Measurements from ENCODE around the gene RHBDD1.
"Not testable (repeated sequence)": the region's sequence is repeated elsewhere in the genome, so short reads cannot be mapped to it uniquely, and the experiment has no call there.

Gene RHBDD1

DNA sequence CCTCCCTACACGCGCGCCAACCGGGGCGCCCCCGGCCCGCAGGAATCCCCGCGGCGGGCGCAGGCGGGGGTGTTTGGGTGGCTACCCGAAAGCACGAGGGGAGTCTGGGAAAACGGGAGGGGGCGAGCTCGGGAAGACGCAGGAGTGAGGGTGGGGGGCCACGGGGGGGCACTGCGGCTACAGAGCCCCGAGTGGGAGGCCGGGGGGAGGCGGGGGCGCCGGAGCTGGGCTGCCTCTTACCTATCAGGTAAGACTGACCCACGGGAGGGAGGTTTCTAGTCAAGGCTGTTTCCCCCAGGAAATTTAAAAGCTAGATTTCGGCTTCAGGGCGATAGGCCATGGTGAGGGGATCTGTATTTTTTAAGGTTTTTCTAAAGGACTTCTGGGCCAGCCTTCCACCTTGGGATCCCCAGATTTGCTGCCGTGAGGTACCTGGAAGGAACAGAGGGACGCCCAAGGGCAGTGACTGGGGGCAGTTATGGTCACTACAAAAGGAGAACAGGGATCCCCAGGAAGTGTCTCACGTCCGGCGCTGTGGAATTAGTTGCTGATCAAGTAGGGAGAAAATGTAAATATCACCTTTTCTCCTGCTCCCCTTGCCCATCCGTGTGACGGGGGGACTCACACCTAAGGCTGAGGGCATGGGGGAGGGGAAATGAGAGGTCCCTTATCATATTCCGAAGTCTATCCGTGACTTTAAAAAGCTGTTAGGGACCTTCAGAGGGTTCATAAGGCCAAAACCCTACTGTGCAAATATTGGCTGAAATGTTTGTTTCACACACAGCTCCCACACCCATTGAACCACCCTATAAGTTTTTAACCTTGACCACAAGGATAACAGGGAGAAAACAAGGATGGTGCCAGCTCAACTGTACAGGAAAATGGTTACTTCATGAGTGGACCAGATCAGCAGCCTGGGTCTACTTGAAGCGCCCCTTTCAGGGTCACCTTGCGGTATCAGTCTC is 35.6 kb upstream of the RHBDD1 start:
- no peak for DNase-seq (ENCODE audit: low read depth)

DNA sequence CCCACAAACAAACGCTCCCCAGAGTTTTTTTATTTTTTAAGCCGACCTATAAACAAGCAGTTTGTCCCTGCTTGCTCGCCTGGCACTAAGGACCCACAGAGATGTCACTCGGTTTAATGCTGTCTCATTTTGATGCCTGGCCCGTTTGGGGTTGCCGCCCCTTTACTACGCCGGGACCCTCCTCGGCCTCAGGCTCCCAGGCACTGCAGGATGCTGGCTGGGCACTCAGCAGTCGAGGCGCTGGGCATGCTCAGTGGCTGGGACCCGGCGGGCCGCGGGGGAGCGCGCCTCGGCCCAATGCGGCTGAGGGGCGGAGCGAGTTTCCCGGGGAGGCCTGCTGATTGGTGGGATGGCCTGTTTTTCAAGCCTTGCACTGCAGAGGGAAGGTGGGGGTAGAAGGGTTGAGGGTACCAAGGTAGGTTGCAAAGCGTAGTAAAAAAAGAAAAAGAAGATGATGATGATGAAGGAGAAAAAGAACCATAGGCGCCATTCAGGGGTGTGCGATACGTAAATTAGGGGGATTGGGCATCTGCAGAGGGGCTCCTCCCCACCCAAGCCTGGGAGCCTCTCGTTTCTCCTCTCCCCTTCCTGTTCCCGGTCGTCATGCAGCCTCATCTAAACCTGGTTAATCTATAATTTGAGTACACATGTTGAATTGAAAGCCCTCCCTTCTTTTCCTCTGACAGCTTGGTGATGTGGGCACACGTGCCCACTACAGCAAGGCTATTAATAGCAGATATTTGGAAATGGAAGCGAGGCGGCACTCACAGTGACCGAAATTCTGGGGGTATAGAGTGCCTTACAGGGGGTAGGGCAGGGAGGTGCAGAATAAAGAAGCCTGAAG is 34.7 kb upstream of the RHBDD1 start:
- peak; percentile 68 for DNase-seq (ENCODE audit: low read depth)

DNA sequence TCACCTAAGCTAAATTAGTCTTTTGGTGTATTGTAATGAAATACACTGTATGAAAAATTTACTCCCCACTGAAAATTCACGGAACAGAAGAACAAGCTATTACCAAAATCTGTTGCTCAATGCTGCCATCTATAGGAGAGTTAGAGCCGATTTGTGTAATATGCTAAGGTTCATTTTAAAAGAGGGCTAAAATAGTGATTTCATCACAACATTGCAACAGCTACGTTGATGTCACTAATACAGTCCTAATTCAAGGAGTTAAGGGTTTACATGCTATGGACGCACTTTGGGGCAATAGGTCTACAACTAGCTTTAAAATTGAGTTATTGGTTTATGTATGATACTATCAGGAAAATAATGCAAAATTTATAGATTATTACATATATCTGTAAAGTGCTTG is 33.3 kb upstream of the RHBDD1 start:
- DNase-seq (ENCODE audit: low read depth), result no peak

DNA sequence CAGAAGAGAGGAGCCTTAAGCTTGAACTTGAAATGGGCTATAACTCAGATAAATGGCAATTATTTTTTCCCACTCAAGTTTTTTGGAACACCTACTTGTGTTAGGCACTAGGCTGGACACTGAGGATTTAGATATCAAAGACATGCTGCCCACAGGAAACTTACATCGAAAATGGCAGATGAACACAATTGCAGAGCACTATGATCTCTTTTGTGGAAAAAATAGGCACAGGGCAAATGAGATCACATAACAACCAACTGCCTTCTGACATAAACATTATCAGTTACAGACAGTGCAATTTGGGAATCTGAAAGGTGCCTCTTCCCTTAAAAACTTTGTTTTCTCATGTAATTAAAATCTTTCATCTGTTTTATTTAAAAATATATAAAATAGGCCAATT is 32.4 kb upstream of the RHBDD1 start:
- DNase-seq (ENCODE audit: low read depth), result no peak

DNA sequence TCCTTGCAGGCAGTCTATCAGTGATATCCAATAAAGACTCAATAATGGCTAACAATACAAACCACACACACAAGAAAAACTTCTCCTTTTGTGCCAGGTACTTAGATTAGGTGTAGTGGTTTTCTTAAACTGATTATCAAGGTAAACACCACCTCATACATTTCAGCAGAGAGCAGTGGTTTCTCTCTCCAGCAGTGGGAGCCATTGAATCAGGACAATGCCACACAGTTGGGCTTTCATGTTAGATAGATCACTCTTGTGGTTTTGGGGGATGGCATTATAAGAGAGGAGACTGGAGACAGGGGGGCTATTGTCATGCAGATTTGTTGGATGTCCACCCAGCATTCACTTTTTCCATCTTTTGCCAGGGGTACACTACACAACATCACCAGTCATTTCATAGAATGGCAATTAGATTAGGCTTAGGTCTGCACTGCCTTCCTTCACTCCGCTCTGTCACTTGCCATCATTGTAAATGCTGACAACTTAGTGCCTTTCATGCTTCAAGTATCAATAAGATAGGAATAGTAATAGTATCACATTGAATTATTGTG is 22.6 kb upstream of the RHBDD1 start:
- DNase-seq (ENCODE audit: low read depth), result no peak

DNA sequence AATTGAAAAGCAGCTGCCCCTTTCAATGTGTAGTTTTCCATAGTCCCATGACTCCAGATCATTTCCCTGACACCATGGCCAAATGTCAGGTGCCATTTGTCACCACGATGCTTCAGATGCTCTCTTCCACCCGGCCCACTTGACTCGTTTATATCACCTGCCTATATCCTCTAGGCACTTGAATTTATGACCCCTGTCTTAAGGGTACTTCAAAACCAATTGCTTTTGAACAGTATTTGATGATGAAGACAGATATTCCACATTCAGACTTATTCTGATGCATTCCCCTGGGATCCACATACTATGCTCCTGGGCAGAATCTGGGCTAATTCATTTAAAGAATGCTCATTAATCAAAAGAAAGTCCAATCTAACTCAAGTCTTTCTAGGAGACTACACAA is 16.9 kb upstream of the RHBDD1 start:
- no peak for DNase-seq (ENCODE audit: low read depth)

DNA sequence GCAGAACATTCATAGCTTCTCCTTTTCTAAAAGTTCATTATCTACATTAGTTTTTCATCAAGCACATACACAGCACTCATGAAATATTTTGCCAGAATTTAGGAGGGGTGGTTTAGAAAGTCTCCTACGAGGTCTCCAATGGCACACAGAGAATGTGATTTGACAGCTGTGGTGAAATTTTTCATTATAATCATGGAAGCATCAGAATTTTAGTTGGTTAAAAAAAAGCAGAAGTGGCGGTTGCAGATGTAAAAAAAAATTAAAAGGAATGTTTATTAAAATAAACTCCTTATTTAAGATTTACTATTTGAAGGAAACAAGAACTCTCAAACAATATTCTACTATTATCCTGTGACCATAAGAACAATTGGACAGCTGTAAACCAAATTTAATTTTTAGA is 10.8 kb upstream of the RHBDD1 start:
- DNase-seq (ENCODE audit: low read depth), result no peak

DNA sequence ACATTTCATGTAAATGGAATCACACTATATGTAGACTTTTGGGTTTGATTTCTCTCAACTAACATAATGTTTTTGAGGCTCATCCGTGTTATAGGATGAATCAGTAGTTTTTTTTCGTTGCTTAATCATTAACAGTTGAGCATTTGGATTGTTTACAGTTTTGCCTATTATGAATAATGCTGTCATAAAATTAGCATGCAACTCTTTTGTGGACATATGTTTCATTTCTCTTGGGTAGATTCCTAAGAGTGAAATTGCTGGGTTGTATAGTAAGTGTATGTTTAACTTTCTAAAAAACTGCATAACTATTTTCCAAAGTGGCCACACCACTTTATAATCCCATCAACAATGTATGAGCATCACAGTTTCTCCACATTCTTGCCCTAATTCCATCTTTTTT is 7.7 kb upstream of the RHBDD1 start:
- no peak for DNase-seq (ENCODE audit: low read depth)

DNA sequence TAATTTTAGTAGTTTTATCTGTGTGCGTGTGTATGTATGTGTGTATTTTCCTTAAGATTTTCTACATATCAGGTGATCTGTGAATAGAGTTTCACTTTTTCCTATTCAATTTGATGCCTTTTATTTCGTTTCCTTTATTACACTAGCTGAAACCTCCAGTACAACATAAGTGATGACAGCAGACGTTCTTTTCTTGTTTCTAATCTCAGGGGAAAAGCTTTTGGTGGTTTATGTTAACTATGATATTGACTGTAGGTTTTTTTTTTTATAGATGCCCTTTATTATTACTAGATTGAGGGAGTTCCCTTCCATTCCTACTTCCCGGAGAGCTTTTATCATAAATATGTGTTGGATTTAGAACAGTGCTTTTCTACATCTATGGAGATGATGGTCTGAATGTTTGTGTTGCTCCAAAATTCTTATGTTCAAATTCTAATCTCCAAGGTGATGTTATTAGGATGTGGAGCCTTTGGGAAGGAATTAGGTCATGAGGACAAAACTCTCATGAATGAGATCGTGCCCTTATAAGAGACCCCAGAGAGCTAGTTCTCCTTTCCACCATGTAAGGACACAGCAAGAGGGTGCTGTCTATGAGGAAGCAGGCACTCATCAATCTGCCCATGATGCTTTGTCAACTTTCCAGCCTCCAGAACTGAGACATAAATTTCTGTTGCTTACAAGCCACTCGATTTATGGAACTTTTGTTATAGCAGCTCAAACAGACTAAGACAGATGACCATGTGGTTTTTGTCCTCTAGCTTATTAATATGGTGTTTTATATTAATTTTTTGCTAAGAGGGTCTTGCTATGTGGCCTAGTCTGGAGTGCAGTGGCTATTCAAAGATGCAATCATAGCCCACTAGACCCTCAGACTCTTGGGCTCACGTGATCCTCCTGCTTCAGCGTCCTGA is 5.9 kb upstream of the RHBDD1 start:
- DNase-seq (ENCODE audit: low read depth), result no peak

DNA sequence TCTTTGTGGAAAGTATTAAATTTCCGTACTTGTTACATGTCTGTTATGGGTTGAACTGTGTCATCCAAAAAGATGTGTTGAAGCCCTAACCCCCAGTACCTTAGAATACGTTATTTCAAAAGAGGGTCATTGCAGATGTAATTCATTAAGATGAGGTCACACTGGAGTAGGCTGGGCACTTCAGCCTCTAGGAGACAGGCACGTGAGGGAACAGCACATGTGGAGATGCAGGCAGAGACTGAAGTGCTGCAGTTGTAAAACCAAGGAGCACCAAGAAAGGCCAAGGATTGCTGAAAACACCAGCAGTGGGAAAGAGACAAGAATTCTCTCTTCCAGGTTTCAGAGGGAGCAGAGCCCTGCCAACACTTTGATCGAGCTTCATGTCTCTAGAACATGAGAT is 4.6 kb upstream of the RHBDD1 start:
- DNase-seq (ENCODE audit: low read depth), result no peak

DNA sequence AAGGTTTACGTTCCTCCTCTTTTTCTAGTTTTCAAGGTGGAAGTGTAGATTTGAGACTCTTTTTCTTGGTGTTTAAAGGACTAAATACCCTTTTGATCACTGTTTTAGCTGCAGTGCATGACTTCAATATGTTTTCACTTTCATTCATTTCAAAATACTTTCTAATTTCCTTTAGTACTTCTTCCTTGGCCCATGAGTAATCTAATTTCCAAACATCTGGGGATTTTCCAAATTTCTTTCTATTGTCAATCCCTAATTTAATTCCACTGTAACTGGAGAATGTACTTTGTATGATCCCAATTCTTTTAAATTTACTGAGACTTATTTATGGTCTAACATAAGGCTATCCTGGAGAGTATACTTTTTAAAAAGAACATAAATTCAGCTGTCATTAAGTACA is 3.8 kb upstream of the RHBDD1 start:
- DNase-seq (ENCODE audit: low read depth), result no peak

DNA sequence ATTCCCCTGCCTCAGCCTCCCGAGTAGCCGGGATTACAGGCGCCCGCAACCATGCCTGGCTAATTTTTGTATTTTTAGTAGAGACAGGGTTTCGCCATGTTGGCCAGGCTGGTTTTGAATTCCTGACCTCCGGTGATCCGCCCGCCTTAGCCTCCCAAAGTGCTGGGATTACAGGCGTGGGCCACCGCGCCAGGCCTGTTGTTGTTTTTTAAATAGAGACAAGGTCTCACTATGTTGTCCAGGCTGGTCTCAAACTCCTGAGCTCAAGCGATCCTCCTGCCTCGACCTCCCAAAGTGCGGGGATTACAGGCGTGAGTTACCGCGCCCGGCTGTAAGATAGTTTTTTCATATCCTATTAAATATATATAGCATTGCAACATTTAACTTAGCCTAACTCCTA is 974 bp upstream of the RHBDD1 start:
- not testable (repeated sequence) for DNase-seq (ENCODE audit: low read depth)

DNA sequence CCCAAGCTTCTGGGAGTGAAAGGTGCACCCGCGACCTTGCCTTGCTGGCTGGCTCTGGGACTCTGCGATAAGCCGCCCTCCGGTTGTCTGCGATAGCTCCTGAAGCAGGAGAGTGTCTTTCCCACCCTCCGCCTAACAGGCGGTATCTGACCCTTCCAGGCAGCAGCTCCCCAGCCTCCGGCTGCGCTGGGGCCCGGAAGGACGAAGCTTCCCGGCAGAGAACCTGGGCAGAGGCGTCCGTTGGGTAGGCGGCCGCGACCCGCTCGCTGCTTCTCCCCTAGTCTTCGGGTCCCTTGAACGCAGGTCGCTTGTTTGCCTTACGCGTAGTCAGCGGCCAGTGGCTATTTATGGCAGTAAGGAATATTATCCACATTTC is 446 bp upstream of the RHBDD1 start:
- DNase-seq (ENCODE audit: low read depth), result no peak

DNA sequence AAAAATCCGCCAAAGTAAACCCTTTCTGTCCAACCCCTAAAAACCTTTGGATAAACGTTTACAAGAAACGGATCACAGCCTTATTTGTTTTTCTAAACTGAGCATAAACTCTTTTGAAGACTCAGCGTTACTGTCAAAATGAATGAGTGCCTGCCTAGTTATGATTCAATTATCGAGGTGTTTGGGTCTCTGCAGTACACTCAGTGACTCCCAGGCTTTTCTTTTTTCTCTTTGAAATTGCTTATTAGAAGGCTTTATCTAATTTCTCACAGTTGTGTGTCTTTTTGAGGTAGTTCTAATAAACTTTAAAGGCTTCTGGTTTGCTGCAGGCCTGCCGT is 663 bp downstream of the RHBDD1 start:
- DNase-seq (ENCODE audit: low read depth), result no peak

DNA sequence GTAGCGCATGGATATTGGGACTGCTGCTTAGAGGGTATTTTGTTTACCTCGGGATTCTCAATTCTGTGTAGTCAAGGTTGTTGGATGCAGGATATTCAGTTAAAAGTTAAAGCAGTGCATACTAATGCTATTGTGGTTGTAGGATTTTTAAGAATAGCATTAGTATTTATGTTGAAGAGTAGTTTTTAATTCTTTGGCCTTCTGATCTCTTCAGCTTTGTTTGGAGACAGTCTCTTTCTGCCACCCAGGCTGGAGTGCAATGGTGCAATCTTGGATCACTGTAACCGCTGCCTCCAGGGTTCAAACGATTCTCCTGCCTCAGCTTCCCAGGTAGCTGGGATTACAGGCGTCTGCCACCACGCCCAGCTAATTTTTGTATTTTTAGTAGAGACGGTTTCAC is 1.5 kb downstream of the RHBDD1 start:
- no peak for DNase-seq (ENCODE audit: low read depth)

DNA sequence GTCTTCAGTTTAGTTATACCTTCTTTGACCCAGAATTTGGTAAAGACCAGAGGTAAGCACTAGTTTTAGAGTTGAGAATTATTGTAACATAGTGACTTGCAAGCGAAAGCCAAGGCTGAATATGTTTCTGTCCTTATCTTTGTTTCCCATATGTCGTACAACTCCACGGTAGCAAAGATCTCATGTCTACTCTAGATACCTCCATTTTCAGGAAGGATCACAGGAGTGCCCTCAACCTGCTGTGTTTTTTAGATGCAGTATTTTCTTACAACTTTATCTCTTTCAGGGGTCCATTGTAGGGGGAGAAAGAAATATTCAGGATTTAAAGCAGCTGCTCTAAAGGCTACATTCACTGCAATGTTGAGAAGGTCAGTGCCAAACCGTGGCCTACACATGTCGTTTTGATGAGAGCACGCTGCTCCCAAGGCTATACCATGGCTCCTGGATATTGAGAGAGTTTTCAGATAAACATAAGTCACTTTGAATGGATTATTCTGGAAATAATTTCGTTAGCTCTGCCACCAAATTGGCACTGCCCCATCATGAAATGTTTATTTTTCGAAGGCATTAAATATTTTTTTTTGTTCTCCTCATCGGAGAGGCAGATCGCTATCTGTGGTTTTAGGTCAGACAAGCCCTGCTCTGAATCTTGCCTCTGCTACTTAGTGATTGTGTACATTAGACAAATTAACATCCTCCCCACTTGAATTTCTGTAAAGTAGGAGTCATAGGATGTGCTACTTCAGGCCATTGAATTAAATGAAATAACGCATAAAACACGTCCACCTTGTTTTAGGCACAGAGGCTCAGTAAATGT is 2.1 kb downstream of the RHBDD1 start:
- no peak for DNase-seq (ENCODE audit: low read depth)

DNA sequence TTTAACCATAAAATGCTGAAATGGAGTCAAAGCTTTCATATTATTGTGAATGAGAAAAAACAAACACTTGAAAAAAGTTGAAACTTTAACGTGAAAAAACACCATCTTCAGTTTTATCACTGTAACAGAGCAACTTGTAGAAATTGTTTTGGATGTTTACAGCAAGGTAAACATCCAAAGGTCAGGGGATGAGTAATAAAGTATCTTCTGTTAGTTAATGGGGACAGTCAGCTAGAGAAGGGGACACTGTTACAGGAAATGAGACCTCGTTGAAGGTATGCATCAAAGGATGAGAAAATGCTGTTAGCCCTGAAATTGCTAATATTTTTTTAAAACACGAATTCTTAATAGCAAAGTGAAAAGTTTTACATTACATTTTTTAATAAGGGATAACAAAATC is 2.9 kb downstream of the RHBDD1 start:
- DNase-seq (ENCODE audit: low read depth), result no peak

DNA sequence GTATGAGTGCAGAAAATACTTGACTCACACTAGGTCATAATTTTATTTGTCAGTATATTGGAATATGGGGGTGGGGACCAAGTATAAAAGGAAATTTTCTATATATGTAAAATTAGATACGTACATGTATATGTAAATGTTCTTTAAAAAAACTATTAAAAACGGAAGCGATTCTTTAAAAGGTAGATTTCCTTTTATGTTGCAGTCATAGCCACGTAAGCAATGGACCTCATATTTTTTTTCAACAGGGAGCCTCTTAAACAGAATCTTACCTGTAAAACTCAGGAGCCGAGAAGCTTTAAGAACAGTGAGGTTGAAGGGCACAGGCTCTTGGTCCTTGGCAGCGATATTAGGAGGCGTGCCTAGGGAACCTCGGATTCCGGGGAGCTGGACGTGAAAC is 3.3 kb downstream of the RHBDD1 start:
- DNase-seq (ENCODE audit: low read depth), result no peak

DNA sequence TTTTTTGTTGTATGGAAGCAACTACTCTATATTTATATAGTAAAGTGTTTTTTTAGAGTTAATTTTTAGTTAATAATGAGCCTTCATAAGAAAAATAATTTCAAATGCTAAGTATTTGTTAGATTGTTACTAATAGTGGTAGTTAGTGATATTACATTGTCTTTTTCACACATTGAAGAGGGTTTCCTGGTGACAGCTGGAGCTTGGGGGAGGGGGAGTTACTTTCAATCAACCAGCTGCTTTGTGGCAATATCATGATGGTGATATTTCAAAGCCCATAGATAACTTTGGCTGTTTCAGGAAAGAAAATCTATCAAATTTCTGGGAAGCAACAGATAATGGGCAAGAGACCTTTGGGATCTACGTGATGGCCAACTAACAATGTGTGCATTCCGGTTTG is 4.1 kb downstream of the RHBDD1 start:
- DNase-seq (ENCODE audit: low read depth), result no peak

DNA sequence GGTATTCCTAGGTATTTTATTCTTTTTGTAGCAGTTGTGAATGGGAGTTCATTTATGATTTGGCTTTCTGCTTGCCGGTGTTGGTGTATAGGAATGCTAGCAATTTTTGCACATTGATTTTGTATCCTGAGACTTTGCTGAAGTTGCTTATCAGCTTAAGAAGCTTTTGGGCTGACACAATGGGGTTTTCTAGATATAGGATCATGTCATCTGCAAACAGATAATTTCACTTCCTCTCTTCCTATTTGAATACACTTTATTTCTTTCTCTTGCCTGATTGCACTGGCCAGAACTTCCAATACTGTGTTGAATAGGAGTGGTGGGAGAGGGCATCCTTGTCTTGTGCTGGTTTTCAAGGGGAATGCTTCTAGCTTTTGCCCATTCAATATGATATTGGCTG is 7.1 kb downstream of the RHBDD1 start:
- DNase-seq (ENCODE audit: low read depth), result not testable (repeated sequence)

Data from stimulated activated CD4-positive, alpha-beta T cell treated with anti-CD3 and anti-CD28 coated beads, Interleukin-2, amount 100 ng/mL, for 4 hours (primary cell).